Hypothalamus (tissue), 51 donors: ENCODE data around the gene CPNE6.
"Not testable (repeated sequence)": the region's sequence is repeated elsewhere in the genome, so short reads cannot be mapped to it uniquely, and the experiment has no call there.

Experiments used
- DNase-seq, 51 donors: peaks; one replicate each; lab custom pipeline; 2025; lab: John Stamatoyannopoulos, UW

Gene CPNE6

DNA sequence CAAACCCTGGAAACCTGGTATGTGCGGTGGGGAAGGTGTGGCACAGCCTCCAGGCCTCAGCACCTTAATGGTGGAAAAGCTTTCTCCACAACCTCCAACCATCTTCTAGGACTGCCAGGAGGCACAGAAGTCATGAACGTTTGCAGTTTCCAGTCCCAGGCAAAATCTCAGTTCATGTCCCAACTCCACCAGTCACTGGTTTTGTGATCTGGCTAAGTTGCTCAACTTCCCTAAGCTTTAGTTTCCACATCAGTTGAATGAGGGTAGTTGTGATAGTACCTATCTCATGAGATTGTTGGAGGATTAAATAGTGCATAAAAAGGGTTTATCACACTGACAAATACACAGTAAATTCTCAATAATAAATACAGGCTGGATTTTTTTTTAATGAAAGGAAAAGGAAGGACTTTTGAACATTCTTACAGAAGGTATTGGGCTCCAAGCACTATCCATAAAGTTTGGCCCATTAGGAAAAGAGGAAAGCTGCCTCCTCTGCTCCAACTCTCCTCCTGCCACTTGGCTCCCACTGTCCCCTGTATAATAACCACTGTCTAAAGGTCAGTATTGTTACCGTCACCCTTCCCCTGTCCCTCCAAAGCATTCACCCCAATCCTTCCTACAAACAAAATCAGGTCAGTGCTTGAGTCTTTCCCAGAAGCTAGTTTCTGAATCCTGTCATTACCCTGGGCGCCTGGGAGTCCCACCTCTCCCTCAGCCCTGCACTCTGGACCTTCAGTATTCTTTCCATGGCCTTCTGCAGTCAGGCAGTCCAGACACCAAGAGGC, 29.0 kb downstream of the CPNE6 start:
- no peak for DNase-seq

DNA sequence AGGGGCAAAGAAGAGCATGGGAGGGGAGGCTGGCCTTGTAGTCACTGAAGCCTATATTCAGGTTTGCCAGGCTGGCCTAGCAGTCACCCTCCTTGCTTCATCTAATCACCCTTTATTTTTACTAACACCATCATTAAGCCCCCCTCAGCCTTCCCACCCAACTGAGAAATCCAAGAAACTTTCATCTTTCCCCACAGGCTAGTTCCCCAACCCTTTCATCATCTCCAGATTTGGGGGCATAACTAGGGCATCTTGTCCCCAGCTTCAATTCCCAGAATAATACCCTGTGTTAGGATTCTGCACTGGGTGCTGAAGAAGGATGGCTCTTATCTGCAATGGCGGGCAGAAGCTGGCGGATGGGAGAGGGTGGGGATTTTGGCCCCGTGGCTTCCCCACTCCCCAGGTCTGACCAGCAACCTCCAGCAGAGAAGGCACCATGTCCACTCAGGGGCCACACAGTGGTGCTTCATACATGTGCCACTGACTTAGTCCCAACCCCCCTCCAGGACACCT, 29.7 kb downstream of the CPNE6 start:
- no peak for DNase-seq

DNA sequence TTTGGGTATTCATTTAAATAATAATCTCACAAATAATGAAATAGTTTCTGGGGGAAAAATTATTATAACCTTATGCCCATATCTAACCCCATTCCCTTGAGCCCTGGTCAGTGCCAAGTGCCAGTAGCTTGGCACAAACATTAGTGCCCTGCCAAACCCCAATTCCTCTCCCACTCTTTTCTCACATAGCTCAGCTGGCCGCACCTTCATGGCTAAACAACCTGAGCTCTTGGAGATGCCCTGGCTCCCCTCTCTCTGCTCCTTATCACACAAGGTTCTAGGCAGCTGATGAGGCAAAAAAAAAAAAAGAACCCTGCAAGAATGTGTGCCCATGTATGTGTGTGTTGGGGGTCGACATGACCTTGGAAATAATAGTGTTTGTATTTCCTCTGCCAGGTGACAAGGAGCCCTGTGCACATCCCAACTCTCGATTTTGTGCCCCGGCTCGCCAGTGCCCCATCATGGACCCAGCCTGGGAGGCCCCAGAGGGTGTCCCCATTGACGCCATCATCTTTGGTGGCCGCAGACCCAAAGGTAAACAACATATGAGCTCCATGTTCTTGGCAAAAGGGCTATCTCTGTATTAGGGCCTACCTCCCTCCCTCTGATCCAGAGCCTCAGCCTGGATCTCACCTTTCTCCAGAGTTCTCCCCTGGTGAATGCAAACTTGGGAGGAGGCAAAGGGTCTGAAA, 31.1 kb downstream of the CPNE6 start:
- DNase-seq = no peak

DNA sequence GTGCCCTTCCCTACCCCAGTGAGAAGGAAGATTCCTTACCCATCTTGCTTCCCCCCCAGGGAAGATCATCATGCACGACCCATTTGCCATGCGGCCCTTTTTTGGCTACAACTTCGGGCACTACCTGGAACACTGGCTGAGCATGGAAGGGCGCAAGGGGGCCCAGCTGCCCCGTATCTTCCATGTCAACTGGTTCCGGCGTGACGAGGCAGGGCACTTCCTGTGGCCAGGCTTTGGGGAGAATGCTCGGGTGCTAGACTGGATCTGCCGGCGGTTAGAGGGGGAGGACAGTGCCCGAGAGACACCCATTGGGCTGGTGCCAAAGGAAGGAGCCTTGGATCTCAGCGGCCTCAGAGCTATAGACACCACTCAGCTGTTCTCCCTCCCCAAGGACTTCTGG, 32.1 kb downstream of the CPNE6 start:
- no peak for DNase-seq

DNA sequence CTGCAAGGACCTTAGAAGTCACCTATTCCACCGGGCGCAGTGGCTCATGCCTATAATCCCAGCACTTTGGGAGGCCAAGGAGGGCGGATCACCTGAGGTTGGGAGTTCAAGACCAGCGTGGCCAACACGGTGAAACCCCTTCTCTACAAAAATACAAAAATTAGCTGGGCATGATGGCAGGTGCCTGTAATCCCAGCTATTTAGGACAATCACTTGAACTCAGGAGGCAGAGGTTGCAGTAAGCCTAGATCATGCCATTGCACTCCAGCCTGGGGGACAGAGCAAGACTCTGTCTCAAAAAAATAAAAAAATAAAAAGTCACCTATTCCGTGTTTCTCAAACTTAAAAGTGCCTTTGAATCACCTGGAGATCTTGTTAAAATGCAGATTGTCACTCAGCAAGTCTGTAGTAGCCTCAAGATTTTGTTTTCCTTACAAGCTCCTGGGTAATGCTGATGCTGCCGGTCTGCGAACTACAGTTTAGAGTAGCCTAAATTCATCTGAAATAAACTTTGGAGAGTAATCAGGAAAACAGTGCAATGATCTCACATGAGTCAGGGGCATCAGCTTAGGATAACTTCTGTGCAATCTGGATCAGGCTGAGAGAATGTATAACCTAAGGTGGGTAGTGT, 34.4 kb downstream of the CPNE6 start:
- DNase-seq = not testable (repeated sequence)

DNA sequence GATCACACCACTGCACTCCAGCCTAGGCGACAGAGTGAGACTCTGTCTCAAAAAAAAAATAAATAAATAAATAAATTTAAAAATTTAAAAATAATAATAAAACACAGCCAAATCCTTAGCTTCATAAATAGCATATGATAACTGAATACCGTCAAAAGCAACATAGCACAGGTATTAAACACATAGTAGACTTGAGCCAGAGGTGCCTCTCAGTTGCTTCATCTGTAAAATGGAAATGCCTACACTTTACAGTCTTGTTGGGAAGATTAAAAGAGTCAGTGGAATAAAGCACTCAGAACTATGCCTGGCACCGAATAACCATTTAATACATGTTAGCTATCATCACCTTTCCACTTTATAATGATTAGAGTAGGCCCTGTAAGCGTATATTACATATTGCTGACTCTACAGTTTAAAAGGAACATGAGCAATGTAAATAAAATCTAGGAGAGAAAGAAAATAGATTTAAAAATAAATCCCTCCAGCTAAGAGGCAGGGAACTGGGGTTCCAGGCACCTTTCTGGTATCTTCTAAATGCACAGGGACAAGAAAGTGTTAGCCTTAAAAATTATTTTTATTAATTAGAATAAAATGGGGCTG, 35.4 kb downstream of the CPNE6 start:
- DNase-seq = no peak

DNA sequence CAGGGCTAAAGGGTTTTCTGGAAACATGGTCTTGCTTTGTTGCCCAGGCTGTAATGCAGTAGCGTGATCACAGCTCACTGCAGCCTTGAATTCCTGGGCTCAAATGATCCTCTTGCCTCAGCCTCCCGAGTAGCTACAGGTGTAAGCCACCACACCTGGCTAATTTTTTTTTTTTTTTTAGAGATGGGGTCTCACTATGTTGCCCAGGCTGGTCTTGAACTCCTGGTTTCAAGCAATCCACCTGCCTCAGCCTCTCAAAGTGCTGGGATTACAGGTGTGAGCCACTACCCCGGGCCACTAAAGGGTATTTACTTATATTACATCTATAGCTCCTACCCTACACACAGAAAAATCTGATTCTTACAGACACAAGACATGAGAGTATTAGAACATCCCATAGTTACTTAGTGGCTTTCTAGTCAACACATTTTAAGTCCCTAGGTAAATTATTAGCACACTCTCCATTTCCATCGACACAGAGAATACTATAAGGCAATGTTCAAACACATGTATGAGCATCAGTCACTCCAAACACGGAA, 37.0 kb downstream of the CPNE6 start:
- no peak for DNase-seq

DNA sequence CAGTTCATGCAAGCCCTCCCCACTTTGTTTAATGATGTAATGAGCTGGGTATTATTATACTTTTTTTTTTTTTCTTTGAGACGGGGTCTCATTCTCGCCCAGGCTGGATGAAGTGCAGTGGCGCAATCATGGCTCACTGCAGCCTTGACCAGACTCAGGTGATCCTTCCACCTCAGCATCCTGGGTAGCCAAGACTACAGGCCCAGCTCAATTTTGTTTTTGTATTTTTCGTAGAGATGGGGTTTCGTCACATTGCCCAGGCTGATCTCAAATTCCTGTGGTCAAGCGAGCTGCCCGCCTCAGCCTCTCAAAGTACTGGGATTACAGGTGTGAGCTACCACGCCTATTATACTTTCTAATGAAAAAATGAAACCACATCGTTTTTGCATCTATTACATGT, 38.7 kb downstream of the CPNE6 start:
- no peak for DNase-seq

DNA sequence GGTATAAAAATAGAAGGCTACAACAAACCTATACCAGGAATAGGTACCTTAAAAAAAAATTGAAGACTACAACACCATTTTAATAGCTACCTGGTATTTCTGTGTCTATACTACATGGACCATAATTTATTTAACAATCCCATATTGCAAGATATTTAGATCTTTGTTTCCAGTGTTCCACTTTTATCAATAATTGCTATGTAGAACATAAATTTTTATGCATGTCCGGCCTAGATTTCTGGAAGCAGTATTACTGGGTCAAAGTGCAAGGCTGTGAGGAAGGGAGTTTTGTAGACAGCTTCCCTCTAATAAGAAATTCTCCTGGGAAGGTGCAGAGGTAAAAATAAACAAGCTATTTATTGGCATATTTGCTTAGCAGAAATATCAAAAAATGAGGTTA, 39.2 kb downstream of the CPNE6 start:
- DNase-seq = no peak

DNA sequence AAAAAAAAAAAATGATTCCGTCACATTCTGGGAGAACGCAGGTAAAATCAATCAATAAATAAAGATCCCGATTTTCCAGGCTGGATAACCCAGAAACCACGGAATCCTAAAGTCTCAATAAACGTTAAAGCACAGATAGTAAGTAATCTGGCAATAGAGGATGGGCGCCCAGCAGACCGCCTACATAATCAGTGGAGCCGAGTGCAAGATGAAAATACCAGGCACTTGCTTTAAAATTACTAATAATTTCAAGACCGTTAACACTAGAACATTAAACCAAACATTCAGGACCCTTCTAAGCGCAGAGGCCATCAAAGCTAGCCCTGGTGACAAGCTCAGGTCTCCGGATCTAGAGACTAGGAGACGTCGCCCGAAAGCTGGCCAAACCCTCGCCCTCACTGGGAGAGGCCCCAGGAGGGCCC, 42.0 kb downstream of the CPNE6 start:
- DNase-seq = peak in 1 of 51 donors; percentile 33

DNA sequence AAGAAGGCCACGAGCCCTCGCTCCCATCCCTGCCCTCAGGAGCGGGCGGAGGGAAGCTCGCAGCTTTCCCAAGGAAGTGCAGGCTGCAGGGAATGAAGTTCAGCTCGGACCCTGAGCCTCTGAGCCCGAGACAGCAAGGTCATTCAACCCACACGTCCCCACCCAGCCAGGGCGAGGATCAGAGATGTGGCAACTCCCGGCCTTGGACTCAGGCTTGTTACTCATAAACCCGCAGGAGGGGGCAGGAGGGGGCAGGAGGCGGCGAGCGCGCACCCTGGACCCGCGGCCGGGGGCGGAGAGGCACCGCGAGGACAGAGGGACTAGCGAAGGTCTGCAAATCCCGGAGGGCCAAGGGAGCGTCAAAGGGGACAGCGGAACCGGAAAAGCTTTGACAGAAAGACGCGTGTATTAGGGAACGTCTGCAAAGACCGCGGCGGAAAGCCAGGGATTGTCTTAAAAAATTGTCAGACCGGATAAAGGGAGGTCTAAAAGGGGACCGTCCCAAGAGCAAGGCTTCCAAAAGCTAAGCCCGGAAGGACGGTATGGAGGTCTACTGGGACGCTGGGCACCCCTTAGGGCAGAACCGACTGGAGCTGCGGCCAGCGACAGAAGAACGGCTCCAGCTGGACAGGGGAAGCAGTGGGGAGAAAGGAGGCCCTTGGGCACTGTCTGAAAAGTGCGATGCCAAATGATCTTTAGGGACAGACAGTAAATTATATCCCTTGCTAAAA, 42.6 kb downstream of the CPNE6 start:
- peak in 49 of 51 donors; percentile 58 to 97 (median 84) for DNase-seq

DNA sequence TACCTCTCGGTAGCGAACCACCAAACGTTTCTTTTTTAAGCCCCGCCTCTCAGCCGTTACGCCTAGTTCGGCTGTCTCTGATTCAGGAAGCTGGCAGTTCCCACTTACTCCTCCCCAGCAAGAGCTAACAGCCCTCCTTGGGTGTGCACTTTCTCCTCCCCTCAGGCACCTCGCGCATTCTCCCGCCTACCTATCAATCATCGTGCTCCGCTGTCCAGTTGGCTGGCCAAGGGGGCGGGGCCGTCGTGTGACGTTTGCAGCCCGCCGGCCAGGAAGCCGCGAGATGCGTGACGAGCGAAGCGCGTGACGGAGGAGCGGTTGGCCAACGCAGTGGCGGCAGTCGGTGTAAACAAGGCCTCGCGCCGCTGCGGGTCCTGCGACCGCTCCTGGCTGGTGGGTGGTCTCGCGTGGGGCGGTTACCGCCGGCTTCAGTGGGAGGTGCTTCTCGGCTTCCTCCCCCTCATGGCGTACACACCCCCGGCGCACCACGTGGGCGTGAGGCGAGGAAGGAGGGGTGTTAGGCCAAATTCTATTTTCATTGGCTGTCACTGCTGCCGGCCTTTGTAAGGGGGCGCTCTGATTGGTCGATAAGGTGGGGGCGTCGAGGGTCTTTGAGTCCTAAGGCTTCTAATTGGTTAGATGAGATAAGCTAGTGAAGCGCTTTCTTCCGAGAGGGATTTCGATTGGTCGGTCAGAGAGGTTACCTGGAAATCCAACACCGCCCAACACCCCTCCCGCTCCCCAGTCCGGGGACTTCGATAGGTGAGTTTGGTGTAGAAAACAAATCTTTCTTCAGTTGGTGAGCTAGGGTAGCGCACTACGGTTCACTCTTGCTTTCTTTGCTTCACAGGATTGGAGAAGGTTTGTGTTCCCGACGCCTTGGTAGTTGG, 43.4 kb downstream of the CPNE6 start, which contains the start of the genes DCAF11 and NRL:
Gene DCAF11, plus strand, starts transcription at position 246 of the 890 bp plus-strand sequence. CDS start 818 bp downstream, outside the sequence.
Gene NRL, minus strand, starts transcription at position 418 of the 890 bp plus-strand sequence. CDS start 32,101 bp downstream, outside the sequence.
- DNase-seq = peak; percentile 91 to 100 (median 99)

DNA sequence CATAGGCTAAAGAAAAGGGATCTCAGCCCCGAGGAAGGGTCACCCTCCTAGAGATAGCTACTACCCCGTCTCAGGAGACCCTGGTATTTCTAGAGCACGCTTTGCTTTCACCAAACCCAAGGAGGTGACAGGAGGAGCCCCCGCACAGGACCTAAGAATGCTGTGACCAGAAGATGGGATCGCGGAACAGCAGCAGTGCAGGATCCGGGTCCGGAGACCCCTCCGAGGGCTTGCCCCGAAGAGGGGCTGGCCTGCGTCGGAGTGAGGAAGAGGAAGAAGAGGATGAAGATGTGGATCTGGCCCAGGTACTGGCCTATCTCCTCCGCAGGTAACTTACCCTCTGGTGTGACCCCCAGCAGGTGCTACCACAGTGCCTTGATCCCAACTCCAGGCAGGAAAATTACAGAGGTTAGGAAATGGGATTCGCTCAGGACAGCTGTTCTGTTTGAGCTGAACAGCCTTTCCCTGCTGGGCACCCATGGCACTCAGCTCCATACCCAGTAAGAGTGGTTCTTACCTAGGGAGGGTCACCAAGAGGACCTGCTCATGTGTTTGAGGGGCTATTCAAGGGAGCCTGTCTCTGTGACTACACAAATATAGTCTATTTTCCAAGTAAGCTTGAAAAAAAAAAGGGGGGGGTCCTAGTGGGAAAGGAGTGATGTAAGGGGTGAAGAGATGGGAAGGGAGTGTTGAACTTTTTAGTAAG, 44.2 kb downstream of the CPNE6 start:
- DNase-seq = no peak

DNA sequence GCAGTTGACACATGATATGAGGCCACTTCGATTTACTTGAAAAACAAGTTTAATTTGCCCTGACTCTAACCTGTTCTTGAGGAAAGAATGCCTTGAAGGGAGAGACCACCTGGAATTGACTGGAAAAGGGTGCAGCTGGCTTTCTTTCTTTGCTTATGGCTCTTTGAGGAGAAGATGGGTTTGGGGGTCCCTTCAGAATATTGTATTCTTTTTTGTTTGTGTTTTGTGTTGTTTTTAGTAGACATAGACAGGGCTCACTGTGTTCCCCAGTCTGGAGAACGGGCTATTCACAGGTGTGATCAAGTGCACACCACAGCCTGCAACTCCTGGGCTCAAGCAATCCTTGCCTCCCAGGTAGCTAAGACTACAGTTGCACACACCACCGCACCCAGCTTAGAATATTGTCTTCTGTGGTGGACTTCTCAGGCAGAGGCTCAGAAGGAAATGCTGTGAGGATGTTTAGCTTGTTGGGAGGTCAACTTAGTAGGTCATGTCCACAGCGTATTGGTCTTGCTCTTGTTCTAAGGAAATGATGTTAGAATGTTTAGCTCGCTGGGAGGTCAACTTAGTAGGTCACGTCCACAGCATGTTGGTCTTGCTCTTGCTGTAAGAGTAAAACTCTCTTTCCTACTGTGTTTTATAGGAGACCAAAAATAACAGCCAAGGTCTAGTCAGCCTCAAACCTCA, 44.9 kb downstream of the CPNE6 start:
- no peak for DNase-seq

DNA sequence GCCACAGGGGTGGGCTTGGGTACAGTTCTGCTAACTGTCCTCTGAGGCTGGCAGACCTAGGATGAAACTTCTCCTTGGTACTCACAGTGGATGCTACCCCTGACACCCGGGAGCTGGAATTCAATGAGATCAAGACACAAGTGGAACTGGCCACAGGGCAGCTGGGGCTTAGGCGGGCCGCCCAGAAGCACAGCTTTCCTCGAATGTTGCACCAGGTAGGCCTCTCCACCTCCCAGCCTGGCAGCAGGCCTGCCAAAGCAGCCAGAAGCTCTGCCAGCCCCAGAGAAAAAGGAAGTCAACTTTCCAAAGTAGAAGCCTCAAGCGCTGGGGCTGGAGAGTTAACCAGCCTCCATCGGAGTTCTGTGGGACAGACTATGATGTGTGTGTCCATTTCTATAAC, 45.8 kb downstream of the CPNE6 start:
- DNase-seq = no peak

DNA sequence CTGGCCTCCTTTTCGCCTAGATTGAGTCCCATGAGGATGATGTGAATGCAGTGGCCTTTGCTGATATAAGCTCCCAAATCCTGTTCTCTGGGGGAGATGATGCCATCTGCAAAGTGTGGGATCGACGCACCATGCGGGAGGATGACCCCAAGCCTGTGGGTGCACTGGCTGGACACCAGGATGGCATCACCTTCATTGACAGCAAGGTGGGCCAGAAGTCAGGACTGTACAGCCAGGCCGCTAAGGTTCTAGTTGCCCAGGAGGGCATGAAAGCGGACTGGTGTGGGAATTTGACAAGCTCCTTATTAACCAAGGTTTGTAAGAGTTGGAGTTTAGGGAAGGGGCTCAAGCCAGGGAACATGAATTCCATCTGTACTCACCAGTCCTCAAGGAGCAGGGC, 48.3 kb downstream of the CPNE6 start:
- DNase-seq = no peak

DNA sequence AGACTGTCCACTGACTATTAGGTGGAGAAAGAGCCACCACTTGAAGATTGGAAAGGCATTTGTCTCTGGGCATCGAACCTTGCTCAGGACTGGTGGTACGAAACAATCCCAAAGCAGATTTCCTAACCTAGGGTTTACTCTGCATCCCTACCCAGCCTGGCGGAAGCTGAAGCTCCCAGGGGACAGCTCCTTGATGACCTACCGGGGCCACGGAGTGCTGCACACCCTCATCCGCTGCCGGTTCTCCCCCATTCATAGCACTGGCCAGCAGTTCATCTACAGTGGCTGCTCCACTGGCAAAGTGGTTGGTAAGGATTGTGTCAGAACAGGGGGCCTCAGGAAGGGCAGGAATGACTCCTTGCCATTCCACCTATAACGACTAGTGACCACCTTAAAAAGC, 49.8 kb downstream of the CPNE6 start:
- DNase-seq = no peak

DNA sequence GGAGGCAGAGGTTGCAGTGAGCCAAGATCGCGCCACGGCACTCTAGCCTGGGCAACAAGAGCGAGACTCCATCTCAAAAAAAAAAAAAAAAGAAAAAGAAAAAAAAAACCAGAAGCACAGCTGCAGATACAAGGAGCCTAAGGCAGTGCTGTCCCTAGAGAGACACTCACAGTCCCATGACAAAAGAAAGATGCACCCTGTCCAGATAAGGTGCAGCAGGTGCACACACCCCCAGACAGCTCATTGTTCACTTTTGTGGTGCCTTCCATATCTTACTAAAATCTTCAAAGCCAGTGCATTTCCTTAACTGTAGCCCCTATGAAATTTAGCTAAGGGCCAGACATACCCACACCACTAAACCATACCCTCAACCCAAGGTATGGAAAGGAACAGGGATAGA, 51.1 kb downstream of the CPNE6 start:
- no peak for DNase-seq
